RPMI7951 (cell line): ENCODE results near the gene TNFRSF12A. TPM values are rescaled to one million over a fixed set of nuclear protein-coding genes. Genes with fewer than 3 reads are reported as not detected.
"Not testable (repeated sequence)": the region's sequence is repeated elsewhere in the genome, so short reads cannot be mapped to it uniquely, and the experiment has no call there.

Experiments used
- DNase-seq: peaks from one replicate; pipeline ENCODE4 v3.0.0-alpha.2; 2012; ENCODE audit warnings: low read depth
- total RNA-seq: library from RNA; depleted of rRNA; stranded (reverse); fragments of >200 nt; shearing (Covaris generic); gene quantifications from 2 replicates; pipeline ENCODE4 v1.2.3, GENCODE V29; 2014; rRNA removed

TNFRSF12A gene
- total RNA-seq, 1 experiment from 2014 or later, result 184 TPM

DNA sequence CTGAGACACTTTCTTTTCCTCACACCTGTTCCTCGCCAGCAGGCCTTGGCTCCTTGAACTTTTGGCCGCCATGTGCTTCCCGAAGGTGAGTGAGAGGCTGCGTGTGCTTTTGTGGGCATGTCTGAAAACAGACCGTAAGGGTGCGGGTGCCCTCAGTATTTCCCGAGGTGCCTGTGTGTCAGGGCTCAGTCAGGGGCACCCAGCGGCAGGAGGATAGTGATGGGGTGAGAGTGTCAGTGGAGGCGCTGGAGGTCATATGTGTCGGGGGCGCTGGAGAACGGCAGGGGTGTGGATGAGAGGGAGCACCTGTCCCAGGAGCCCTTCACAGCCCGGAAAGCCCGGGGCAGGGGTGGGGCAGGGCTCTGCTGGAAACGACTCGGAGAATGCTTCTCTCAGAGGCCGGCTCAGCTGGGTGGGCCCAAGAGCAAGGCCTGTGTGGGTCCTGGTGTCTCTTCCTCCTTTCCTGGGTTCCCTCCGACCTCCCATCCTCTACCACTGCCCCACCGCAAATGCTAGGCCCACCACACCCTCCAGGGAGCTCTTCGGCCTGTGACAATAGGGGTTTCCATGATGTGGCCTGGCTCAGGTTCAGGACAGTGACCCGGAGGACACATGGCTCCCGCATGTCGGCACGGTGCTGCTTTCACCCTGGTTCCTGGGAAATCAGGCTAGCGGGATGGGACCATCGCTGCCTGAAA is 45.7 kb downstream of the TNFRSF12A start:
- DNase-seq, result no peak

DNA sequence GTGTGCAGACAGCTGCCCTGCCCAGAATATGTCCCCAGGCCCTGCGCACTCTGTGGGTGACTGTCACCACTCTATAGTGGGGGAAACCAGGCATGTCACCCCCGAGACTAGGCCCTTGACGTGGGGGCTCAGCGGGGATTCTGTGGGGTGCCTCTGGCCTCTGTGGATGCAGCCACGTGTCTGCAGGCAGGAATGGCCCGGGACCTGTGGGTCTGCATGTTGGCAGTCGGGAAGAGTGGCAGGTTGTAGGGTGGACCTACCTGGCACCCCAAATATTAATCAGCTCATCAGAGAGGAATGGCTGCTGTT is 46.2 kb downstream of the TNFRSF12A start:
- no peak for DNase-seq

DNA sequence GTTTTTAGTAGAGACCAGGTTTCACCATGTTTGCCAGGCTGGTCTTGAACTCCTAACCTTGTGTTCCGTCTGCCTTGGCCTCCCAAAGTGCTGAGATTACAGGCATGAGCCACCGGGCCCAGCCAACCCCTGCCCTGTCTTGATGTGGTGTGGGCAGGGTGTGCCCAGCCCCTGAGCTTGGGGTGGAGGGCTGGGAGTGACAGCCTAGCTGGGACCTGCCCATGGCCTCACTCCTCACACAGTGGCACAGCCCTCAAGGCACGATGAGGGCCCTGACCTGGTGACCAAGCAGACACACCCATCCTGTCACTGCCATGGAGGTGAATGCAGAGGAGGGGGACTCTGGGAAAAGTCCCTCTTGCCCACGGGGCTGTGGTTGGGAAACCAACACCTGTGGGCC is 48.3 kb downstream of the TNFRSF12A start:
- no peak for DNase-seq

DNA sequence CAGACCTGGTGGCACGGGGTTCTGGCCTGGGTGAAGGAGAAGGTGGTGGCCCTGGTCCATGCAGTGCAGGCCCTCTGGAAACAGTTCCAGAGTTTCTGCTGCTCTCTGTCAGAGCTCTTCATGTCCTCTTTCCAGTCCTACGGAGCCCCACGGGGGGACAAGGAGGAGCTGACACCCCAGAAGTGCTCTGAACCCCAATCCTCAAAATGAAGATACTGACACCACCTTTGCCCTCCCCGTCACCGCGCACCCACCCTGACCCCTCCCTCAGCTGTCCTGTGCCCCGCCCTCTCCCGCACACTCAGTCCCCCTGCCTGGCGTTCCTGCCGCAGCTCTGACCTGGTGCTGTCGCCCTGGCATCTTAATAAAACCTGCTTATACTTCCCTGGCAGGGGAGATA is 49.0 kb downstream of the TNFRSF12A start:
- DNase-seq, result not testable (repeated sequence)

DNA sequence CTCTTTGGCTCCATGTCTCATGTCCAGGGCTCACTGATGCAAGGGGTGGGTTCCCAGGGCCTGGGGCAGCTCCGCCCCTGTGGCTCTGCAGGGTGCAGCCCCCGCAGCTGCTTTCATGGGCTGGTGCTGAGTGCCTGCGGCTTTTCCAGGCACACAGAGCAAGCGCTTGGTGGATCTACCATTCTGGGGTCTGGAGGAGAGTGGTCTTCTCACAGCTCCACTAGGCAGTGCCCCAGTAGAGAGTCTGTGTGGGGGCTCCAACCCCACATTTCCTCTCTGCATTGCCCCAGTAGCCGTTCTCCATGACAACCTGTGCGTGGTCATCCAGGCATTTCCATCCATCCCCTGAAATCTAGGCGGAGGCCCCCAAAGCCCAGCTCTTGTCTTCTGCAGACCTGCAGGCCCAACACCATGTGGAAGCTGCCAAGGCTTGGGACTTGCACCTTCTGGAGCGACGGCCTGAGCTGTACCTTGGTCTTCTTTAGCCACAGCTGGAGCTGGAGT is 50.5 kb downstream of the TNFRSF12A start:
- DNase-seq, result no peak

DNA sequence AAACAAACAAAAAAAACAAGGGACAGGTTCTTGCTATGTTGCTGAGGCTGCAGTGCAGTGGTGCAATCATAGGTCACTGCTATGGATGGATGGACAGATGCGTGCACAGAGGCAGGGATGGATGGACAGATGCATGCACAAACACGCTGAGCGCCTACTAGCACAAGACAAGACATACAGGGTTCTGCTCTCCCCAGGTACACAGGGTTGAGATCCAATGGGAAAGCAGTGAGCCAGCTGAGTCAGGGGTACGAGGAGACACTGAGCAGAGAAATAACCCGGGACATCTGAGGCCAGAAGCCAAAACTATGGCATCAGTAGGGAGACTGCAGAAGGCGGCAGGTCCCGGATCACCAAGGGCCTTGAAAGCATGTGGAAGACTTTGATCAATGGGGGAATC is 51.5 kb downstream of the TNFRSF12A start:
- no peak for DNase-seq

Other genes starting within 250 kb of the TNFRSF12A start
- 349 and 387 TPM in 2 replicates for gene ELOB, start 243.1 kb upstream of the TNFRSF12A start, total RNA-seq
- not detected in 2 replicates for gene PRSS33, start 232.8 kb upstream of the TNFRSF12A start, total RNA-seq
- gene PRSS41, start 221.9 kb upstream of the TNFRSF12A start, total RNA-seq, result not detected in 2 replicates
- gene PRSS21, start 203.1 kb upstream of the TNFRSF12A start, total RNA-seq, result not detected in 2 replicates
- gene ZG16B, start 190.1 kb upstream of the TNFRSF12A start, total RNA-seq, result 0.88 and 1.2 TPM in 2 replicates
- 0.72 and 0.78 TPM in 2 replicates for gene PRSS22, start 162.2 kb upstream of the TNFRSF12A start, total RNA-seq
- 70.4 and 91.8 TPM in 2 replicates for gene FLYWCH2, start 137.2 kb upstream of the TNFRSF12A start, total RNA-seq
- 7.9 and 13.5 TPM in 2 replicates for gene FLYWCH1, start 108.4 kb upstream of the TNFRSF12A start, total RNA-seq
- gene KREMEN2, start 56.1 kb upstream of the TNFRSF12A start, total RNA-seq, result 0.24 and 0.49 TPM in 2 replicates
- gene PAQR4, start 51.0 kb upstream of the TNFRSF12A start, total RNA-seq, result 9.5 and 11.4 TPM in 2 replicates
- gene PKMYT1, start 39.9 kb upstream of the TNFRSF12A start, total RNA-seq, result 27.3 and 33.5 TPM in 2 replicates
- not detected in 2 replicates for gene CLDN9, start 7.4 kb upstream of the TNFRSF12A start, total RNA-seq
- gene CLDN6, start 2.2 kb upstream of the TNFRSF12A start, total RNA-seq, result not detected in 2 replicates
- gene HCFC1R1, start 3.6 kb downstream of the TNFRSF12A start, total RNA-seq, result 21.7 and 38.6 TPM in 2 replicates
- 16.1 and 20.8 TPM in 2 replicates for gene THOC6, start 3.7 kb downstream of the TNFRSF12A start, total RNA-seq
- gene BICDL2, start 16.6 kb downstream of the TNFRSF12A start, total RNA-seq, result 0.36 and 0.68 TPM in 2 replicates
- gene MMP25, start 26.2 kb downstream of the TNFRSF12A start, total RNA-seq, result under 0.01 TPM in 1 of 2 replicates, not detected in the other
- gene IL32, start 45.3 kb downstream of the TNFRSF12A start, total RNA-seq, result 24.9 and 33.1 TPM in 2 replicates
- not detected in 2 replicates for gene ZSCAN10, start 78.9 kb downstream of the TNFRSF12A start, total RNA-seq
- 8.8 and 9.3 TPM in 2 replicates for gene ZNF205, start 92.2 kb downstream of the TNFRSF12A start, total RNA-seq
- 1.6 and 2.0 TPM in 2 replicates for gene ZNF213, start 114.7 kb downstream of the TNFRSF12A start, total RNA-seq
- gene OR1F1, start 167.8 kb downstream of the TNFRSF12A start, total RNA-seq, result 0.36 TPM in 1 of 2 replicates, not detected in the other
- 9.8 and 14.9 TPM in 2 replicates for gene ZNF200, start 214.8 kb downstream of the TNFRSF12A start, total RNA-seq
- gene MEFV, start 236.3 kb downstream of the TNFRSF12A start, total RNA-seq, result 4.3 and 4.8 TPM in 2 replicates